Measurements from ENCODE around the gene WDR44.

DNA sequence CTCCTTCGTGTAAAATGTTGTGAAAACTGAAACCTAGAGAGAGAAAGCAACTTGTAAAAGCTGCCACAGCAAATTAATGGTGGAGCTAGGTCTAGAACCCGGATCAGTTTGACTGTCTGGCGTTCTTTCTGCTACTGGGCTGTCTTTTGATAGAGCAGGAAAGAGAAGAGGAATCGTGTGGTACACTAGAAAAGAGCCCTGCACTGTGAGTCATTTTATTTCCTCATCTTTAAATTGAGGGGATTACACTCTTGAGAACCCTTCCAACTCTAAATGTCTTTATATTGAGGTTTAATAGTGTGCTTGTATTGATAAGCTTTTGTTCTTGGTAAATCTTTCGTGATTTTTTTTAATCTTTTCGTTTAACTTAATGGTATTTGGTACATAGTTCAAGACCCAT, 4.3 kb downstream of the WDR44 start:
- TF ChIP-seq ZNF138 (CRISPR knock-in tag; conservative IDR thresholded peaks at IDR 0.05), result no peak
- TF ChIP-seq, protein P1, sequence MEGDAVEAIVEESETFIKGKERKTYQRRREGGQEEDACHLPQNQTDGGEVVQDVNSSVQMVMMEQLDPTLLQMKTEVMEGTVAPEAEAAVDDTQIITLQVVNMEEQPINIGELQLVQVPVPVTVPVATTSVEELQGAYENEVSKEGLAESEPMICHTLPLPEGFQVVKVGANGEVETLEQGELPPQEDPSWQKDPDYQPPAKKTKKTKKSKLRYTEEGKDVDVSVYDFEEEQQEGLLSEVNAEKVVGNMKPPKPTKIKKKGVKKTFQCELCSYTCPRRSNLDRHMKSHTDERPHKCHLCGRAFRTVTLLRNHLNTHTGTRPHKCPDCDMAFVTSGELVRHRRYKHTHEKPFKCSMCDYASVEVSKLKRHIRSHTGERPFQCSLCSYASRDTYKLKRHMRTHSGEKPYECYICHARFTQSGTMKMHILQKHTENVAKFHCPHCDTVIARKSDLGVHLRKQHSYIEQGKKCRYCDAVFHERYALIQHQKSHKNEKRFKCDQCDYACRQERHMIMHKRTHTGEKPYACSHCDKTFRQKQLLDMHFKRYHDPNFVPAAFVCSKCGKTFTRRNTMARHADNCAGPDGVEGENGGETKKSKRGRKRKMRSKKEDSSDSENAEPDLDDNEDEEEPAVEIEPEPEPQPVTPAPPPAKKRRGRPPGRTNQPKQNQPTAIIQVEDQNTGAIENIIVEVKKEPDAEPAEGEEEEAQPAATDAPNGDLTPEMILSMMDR (IDR thresholded peaks at IDR 0.05), result no peak
- TF ChIP-seq, protein P2, sequence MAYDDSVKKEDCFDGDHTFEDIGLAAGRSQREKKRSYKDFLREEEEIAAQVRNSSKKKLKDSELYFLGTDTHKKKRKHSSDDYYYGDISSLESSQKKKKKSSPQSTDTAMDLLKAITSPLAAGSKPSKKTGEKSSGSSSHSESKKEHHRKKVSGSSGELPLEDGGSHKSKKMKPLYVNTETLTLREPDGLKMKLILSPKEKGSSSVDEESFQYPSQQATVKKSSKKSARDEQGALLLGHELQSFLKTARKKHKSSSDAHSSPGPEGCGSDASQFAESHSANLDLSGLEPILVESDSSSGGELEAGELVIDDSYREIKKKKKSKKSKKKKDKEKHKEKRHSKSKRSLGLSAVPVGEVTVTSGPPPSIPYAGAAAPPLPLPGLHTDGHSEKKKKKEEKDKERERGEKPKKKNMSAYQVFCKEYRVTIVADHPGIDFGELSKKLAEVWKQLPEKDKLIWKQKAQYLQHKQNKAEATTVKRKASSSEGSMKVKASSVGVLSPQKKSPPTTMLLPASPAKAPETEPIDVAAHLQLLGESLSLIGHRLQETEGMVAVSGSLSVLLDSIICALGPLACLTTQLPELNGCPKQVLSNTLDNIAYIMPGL (CRISPR knock-in tag; IDR thresholded peaks at IDR 0.05), result no peak
- no peak for TF ChIP-seq ZNF423 (CRISPR knock-in tag; IDR thresholded peaks at IDR 0.05)
- TF ChIP-seq NR3C1 (CRISPR knock-in tag; conservative IDR thresholded peaks at IDR 0.05; ENCODE audit: low read depth), result no peak
- no peak for TF ChIP-seq NR2C2 (CRISPR knock-in tag; IDR thresholded peaks at IDR 0.05)
- TF ChIP-seq, protein P3, sequence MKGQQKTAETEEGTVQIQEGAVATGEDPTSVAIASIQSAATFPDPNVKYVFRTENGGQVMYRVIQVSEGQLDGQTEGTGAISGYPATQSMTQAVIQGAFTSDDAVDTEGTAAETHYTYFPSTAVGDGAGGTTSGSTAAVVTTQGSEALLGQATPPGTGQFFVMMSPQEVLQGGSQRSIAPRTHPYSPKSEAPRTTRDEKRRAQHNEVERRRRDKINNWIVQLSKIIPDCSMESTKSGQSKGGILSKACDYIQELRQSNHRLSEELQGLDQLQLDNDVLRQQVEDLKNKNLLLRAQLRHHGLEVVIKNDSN (CRISPR knock-in tag; IDR thresholded peaks at IDR 0.05), result no peak
- no peak for TF ChIP-seq PRRX2 (CRISPR knock-in tag; IDR thresholded peaks at IDR 0.05)
- TF ChIP-seq ATF1 (CRISPR knock-in tag; IDR thresholded peaks at IDR 0.05), result no peak
- no peak for TF ChIP-seq JUN (CRISPR knock-in tag; IDR thresholded peaks at IDR 0.05)
- TF ChIP-seq SMAD3 (CRISPR knock-in tag; IDR thresholded peaks at IDR 0.05; ENCODE audit: borderline replicate concordance), result no peak
- no peak for TF ChIP-seq ZNF232 (CRISPR knock-in tag; IDR thresholded peaks at IDR 0.05)
- TF ChIP-seq, protein P4, sequence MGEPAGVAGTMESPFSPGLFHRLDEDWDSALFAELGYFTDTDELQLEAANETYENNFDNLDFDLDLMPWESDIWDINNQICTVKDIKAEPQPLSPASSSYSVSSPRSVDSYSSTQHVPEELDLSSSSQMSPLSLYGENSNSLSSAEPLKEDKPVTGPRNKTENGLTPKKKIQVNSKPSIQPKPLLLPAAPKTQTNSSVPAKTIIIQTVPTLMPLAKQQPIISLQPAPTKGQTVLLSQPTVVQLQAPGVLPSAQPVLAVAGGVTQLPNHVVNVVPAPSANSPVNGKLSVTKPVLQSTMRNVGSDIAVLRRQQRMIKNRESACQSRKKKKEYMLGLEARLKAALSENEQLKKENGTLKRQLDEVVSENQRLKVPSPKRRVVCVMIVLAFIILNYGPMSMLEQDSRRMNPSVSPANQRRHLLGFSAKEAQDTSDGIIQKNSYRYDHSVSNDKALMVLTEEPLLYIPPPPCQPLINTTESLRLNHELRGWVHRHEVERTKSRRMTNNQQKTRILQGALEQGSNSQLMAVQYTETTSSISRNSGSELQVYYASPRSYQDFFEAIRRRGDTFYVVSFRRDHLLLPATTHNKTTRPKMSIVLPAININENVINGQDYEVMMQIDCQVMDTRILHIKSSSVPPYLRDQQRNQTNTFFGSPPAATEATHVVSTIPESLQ (CRISPR knock-in tag; IDR thresholded peaks at IDR 0.05), result no peak
- no peak for TF ChIP-seq RELA (CRISPR knock-in tag; IDR thresholded peaks at IDR 0.05; ENCODE audit: borderline replicate concordance)
